Naive thymus-derived CD4-positive, alpha-beta T cell (primary cell): ENCODE data around the gene IMP4. TPM values are rescaled to one million over a fixed set of nuclear protein-coding genes. Genes with fewer than 3 reads are reported as not detected.

Experiments used
- ATAC-seq: fragments of 150-1000 bp; cut with Tn5 transposase; 2 replicates; pipeline ENCODE4 v1.10.0; 2021; ENCODE audit warnings: mild to moderate bottlenecking, moderate library complexity
- CTCF ChIA-PET: fragments of 350-600 bp; sonication (Branson Sonifier 250); formaldehyde crosslinking; loops from one replicate; lab custom pipeline; 2021; ENCODE audit warnings: antibody characterized with exemption; lab: Charles Lee
- POLR2A ChIA-PET: fragments of 350-600 bp; sonication (Branson Sonifier 250); formaldehyde crosslinking; loops from one replicate; lab custom pipeline; 2021; ENCODE audit warnings: antibody characterized with exemption, inconsistent platforms; lab: Charles Lee
- DNase-seq, 9 donors: peaks; one replicate each; pipeline versions ENCODE4 v3.0.0 to v3.0.0-alpha.2; 2020 to 2022; ENCODE audit warnings: mixed read lengths in 1 of 9
- H3K27ac ChIP-seq: one replicate; pipeline ENCODE4 v1.7.0; 2013; ENCODE audit warnings: mild to moderate bottlenecking, low read depth, low read length, moderate library complexity
- H3K27me3 ChIP-seq, 2 donors: one replicate each; pipeline ENCODE4 v1.7.0; 2013; ENCODE audit warnings: low read length in 2 of 2, mild to moderate bottlenecking in 2 of 2, moderate library complexity in 2 of 2; ENCODE audit not compliant: control insufficient read depth in 2 of 2, insufficient read depth in 2 of 2
- H3K36me3 ChIP-seq, 3 experiments: 1 replicate in 2 of 3; 2 replicates in 1 of 3; pipeline ENCODE4 v1.7.0; 2013; ENCODE audit warnings: low read length in 3 of 3, mild to moderate bottlenecking in 3 of 3, moderate library complexity in 1 of 3; ENCODE audit not compliant: insufficient read depth in 3 of 3, control insufficient read depth in 2 of 3
- H3K4me1 ChIP-seq, 2 donors: one replicate each; pipeline ENCODE4 v1.7.0; 2013; ENCODE audit warnings: low read length in 2 of 2, mild to moderate bottlenecking in 2 of 2, moderate library complexity in 1 of 2; ENCODE audit not compliant: control insufficient read depth in 2 of 2, insufficient read depth in 2 of 2
- H3K4me3 ChIP-seq: 2 replicates; pipeline ENCODE4 v1.7.0; 2013; ENCODE audit warnings: mild to moderate bottlenecking, low read length
- H3K9me3 ChIP-seq, 3 experiments: 1 replicate in 2 of 3; 2 replicates in 1 of 3; pipeline ENCODE4 v1.7.0; 2013; ENCODE audit warnings: low read length in 3 of 3; ENCODE audit not compliant: control insufficient read depth in 2 of 3
- H3K27ac Mint-ChIP-seq, 9 donors: one replicate each; pipeline ENCODE4 v1.8.0; 2020 to 2022; ENCODE audit warnings: mixed read lengths in 9 of 9, mild to moderate bottlenecking in 8 of 9, moderate library complexity in 5 of 9, inconsistent platforms in 2 of 9
- H3K27me3 Mint-ChIP-seq, 5 donors: one replicate each; pipeline ENCODE4 v1.8.0; 2021 to 2022; ENCODE audit warnings: mixed read lengths in 5 of 5, mild to moderate bottlenecking in 1 of 5
- H3K36me3 Mint-ChIP-seq, 5 donors: one replicate each; pipeline ENCODE4 v1.8.0; 2020 to 2022; ENCODE audit warnings: mixed read lengths in 5 of 5, mild to moderate bottlenecking in 3 of 5, inconsistent platforms in 1 of 5
- H3K4me1 Mint-ChIP-seq, 7 donors: one replicate each; pipeline ENCODE4 v1.8.0; 2020 to 2022; ENCODE audit warnings: mixed read lengths in 7 of 7, mild to moderate bottlenecking in 3 of 7, inconsistent platforms in 1 of 7
- H3K4me3 Mint-ChIP-seq, 10 donors: one replicate each; pipeline ENCODE4 v1.8.0; 2020 to 2022; ENCODE audit warnings: mild to moderate bottlenecking in 10 of 10, mixed read lengths in 10 of 10, moderate library complexity in 6 of 10, inconsistent platforms in 2 of 10
- H3K9me3 Mint-ChIP-seq, 11 donors: one replicate each; pipeline ENCODE4 v1.8.0; 2020 to 2022; ENCODE audit warnings: mixed read lengths in 11 of 11, mild to moderate bottlenecking in 4 of 11, inconsistent platforms in 1 of 11, moderate library complexity in 1 of 11
- intact Hi-C, 2 donors: fragments of 100-400 bp; cut with micrococcal nuclease; formaldehyde crosslinking; loops; one replicate each; pipeline ENCODE4 v1.15.1; 2023
- polyA plus RNA-seq, 2 donors: library from polyadenylated mRNA; unstranded; fragments of 300-500 nt; fragmentation: Illumina TruSeq; gene quantifications; one replicate each; pipeline ENCODE4 v1.2.3, GENCODE V29; 2021
- total RNA-seq, 6 experiments: library from RNA in 5 of 6; stranded (reverse) in 5 of 6; gene quantifications; 1 replicate in 5 of 6; 2 replicates in 1 of 6; pipeline ENCODE4 v1.2.3 and lab custom pipeline; 2021 to 2026

Gene IMP4
- total and polyA plus RNA-seq, 7 experiments from 2014 or later: 69.9 to 88.5 (median 79.3) TPM

DNA sequence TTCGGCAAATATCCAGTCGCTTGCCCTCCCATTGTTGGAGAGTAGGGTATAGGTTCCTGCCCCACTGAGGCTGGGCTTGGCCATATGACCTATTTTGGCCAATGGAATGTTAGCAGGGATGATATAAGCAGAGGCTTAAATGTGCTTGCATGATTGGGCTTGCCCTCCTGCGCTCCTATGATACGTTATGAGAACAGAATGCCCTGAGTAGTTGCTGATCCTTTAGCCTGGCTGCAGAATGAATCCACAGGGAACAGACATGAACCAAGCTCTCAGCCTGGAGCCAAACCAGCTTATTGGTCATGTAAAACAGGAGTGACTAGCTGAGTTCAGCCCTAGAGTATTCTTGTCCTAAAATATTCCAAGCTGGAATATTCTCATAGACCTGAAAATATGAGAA, 34.8 kb upstream of the IMP4 start:
- H3K4me1 ChIP-seq: no peaks in the 10 kb centered on the region
- CTCF ChIA-PET: no interaction called here
- no peak overlapping the region for H3K4me3 Mint-ChIP-seq
- H3K36me3 ChIP-seq: no peaks in the 10 kb centered on the region
- no peak overlapping the region for H3K4me3 ChIP-seq
- H3K4me1 Mint-ChIP-seq: no peaks in the 10 kb centered on the region
- peaks cover 0 to 7% (median 3%) of the 10 kb centered on the region in 5 donors for H3K27me3 Mint-ChIP-seq
- no peak for ATAC-seq
- no peaks in the 10 kb centered on the region for H3K9me3 Mint-ChIP-seq
- H3K36me3 Mint-ChIP-seq: no peaks in the 10 kb centered on the region
- H3K27ac Mint-ChIP-seq: no peak overlapping the region
- no peak overlapping the region for H3K27ac ChIP-seq
- DNase-seq: no peak
- H3K9me3 ChIP-seq: no peaks in the 10 kb centered on the region
- H3K27me3 ChIP-seq: no peaks in the 10 kb centered on the region
- POLR2A ChIA-PET: no interaction called here
- intact Hi-C loops: no loop called here

DNA sequence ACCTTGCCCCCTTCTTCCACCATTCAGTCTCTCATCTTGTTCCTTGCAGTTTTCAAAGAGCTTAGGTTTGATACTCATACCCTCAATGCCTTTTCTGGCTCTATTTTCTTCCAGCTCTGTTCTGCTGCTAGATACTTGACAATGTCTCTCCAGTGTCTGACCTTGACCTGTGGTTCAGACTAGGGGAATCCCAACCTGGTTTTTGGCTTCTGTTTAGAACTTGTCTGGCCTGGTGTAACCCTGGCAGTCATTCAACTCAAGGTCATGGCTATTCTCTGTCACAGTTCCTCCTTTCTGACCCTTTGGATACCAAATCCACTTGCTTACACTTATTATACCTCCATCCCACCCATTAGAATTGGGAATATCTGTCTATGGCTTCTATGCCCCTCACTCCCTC, 31.8 kb upstream of the IMP4 start:
- Mint-ChIP-seq H3K4me1 (no peaks in the 10 kb centered on the region), H3K36me3 (no peaks in the 10 kb centered on the region), H3K9me3 (no peaks in the 10 kb centered on the region), H3K27ac (no peak overlapping the region), H3K27me3 (peaks cover 0 to 7% (median 0%) of the 10 kb centered on the region in 5 donors), H3K4me3 (no peak overlapping the region)
- no peaks in the 10 kb centered on the region for H3K36me3 ChIP-seq
- no peaks in the 10 kb centered on the region for H3K4me1 ChIP-seq
- H3K27ac ChIP-seq: no peak overlapping the region
- ATAC-seq: no peak
- ChIA-PET CTCF (interaction anchor here (0.7 kb wide), 1 partner anchor 62 kb away, joined by 3 read pairs; no protein-coding TSS in a partner anchor), POLR2A (no interaction called here)
- H3K9me3 ChIP-seq: no peaks in the 10 kb centered on the region
- H3K4me3 ChIP-seq: no peak overlapping the region
- DNase-seq: no peak
- no peaks in the 10 kb centered on the region for H3K27me3 ChIP-seq
- intact Hi-C loops: no loop called here

DNA sequence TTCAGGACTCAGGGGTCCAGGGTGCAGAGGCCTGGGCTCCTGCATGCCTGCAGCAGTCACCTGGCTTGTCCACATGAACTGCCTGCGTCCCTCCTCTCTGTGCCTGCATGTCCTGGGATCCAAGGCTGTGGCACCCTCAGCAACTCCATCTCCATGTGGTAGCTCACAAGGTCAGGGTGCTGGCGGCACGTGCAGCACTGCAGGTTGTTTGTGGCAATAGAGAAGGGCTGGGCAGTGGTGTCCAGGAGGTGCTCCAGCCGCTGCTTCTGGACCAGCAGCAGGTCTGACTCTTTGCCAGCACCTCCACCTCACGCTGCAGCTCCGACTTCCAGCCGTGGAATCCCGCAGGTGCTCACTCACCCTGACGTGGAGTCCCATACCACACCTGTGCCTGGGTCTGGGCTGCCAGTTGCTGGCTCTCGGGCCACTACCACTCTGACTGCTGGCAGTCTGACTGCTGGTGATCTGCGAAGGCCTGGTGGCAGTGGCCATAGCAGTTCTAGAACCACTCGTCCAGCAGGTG, 28.8 kb upstream of the IMP4 start:
- no peaks in the 10 kb centered on the region for H3K36me3 ChIP-seq
- no peaks in the 10 kb centered on the region for H3K27me3 ChIP-seq
- intact Hi-C loops: no loop called here
- ChIA-PET POLR2A (no interaction called here), CTCF (no interaction called here)
- no peaks in the 10 kb centered on the region for H3K4me1 ChIP-seq
- no peaks in the 10 kb centered on the region for H3K4me1 Mint-ChIP-seq
- H3K9me3 ChIP-seq: no peaks in the 10 kb centered on the region
- no peak overlapping the region for H3K4me3 ChIP-seq
- H3K27me3 Mint-ChIP-seq: peaks cover 0 to 9% (median 0%) of the 10 kb centered on the region in 5 donors
- peaks cover 0 to 1% (median 0%) of the 10 kb centered on the region in 11 donors for H3K9me3 Mint-ChIP-seq
- H3K27ac ChIP-seq: no peak overlapping the region
- H3K4me3 Mint-ChIP-seq: no peak overlapping the region
- H3K36me3 Mint-ChIP-seq: no peaks in the 10 kb centered on the region
- ATAC-seq: no peak
- DNase-seq: no peak
- no peak overlapping the region for H3K27ac Mint-ChIP-seq

DNA sequence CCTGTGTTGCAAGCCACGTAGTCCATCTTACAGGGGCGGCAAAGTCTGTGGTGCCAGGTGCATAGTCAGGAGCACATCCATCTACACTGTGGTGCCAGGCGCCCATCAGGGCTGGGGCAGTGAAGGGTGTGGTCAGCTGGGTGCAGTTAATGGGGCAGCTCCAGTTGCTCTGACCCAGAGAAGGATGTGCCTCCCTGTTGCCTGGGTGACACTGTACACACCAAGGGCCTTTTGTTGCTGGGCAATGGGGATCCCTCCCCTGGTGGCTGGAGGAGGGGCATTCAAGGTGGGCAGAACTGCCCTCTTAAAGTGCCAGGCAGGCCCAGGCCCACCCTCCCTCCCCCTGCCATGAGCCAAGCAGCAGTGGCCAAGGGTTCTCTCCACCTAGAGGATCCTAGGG, 28.3 kb upstream of the IMP4 start:
- H3K4me1 Mint-ChIP-seq: no peaks in the 10 kb centered on the region
- Histone ChIP-seq H3K9me3 (no peaks in the 10 kb centered on the region), H3K27me3 (no peaks in the 10 kb centered on the region), H3K4me1 (no peaks in the 10 kb centered on the region), H3K27ac (no peak overlapping the region), H3K36me3 (no peaks in the 10 kb centered on the region), H3K4me3 (no peak overlapping the region)
- ChIA-PET POLR2A (no interaction called here), CTCF (no interaction called here)
- peaks cover 0 to 2% (median 0%) of the 10 kb centered on the region in 11 donors for H3K9me3 Mint-ChIP-seq
- H3K27me3 Mint-ChIP-seq: peaks cover 0 to 10% (median 0%) of the 10 kb centered on the region in 5 donors
- intact Hi-C loops: no loop called here
- DNase-seq (no peak), ATAC-seq (no peak)
- H3K27ac Mint-ChIP-seq: no peak overlapping the region
- H3K36me3 Mint-ChIP-seq: no peaks in the 10 kb centered on the region
- H3K4me3 Mint-ChIP-seq: no peak overlapping the region

DNA sequence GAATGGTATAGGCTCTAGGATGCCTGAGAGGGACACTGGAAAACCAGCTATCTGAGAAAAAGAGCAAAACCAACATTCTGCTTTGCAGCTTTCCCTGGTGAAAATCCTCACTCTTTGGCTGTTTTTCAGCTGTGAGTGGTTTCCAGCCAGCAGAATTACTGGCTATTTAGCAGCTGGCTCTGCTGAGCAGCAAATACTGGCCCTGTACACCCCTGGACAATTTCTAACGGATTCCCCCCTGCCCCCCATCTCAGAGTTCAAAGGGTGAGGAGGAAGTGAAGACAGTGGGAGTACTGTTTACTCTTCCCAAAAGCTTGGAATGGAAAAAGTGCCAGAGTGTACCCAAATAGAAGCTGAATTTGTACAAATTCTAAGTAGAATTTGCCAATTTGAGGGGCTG, 26.1 kb upstream of the IMP4 start:
- no peak for ATAC-seq
- no peak overlapping the region for H3K4me3 Mint-ChIP-seq

DNA sequence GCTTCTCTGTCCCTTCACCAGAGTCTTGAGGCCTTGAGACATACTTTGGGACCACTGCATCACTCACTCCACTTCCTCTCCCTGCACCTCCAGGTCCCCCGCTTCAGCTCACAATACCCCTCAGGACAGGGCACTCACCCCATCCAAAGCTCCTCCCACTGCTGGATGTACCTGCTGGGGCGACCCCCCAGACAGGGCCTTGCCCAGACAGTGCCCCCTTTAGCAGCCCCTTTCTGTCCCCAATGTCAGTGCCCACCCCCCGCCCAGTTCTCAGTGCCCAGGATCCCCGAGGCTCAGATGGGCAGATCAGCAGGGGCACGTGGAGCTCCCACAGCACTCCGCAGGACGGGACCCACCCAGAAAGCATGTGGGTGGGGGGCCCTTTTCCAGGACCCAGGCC, 23.8 kb upstream of the IMP4 start:
- no peak for ATAC-seq
- no peak for DNase-seq
- POLR2A ChIA-PET: no interaction called here
- Mint-ChIP-seq H3K27me3 (peaks cover 5 to 22% (median 18%) of the 10 kb centered on the region in 5 donors), H3K4me1 (no peaks in the 10 kb centered on the region), H3K36me3 (no peaks in the 10 kb centered on the region), H3K4me3 (no peak overlapping the region), H3K9me3 (peaks cover 0 to 2% (median 0%) of the 10 kb centered on the region in 11 donors), H3K27ac (no peak overlapping the region)
- CTCF ChIA-PET: no interaction called here
- no peaks in the 10 kb centered on the region for H3K27me3 ChIP-seq
- H3K9me3 ChIP-seq: no peaks in the 10 kb centered on the region
- intact Hi-C loops: no loop called here
- no peaks in the 10 kb centered on the region for H3K36me3 ChIP-seq
- H3K27ac ChIP-seq: no peak overlapping the region
- H3K4me3 ChIP-seq: no peak overlapping the region
- no peaks in the 10 kb centered on the region for H3K4me1 ChIP-seq

More for the DNA sequence above, 26.1 kb upstream of the IMP4 start:
- H3K4me1 Mint-ChIP-seq: no peaks in the 10 kb centered on the region
- Histone ChIP-seq H3K4me3 (no peak overlapping the region), H3K4me1 (no peaks in the 10 kb centered on the region), H3K27me3 (no peaks in the 10 kb centered on the region), H3K9me3 (no peaks in the 10 kb centered on the region), H3K36me3 (no peaks in the 10 kb centered on the region), H3K27ac (no peak overlapping the region)
- no peak for DNase-seq
- intact Hi-C loops: no loop called here
- H3K9me3 Mint-ChIP-seq: peaks cover 0 to 2% (median 0%) of the 10 kb centered on the region in 11 donors
- H3K27ac Mint-ChIP-seq: no peak overlapping the region
- ChIA-PET POLR2A (no interaction called here), CTCF (no interaction called here)
- peaks cover 4 to 13% (median 6%) of the 10 kb centered on the region in 5 donors for H3K27me3 Mint-ChIP-seq
- no peaks in the 10 kb centered on the region for H3K36me3 Mint-ChIP-seq

DNA sequence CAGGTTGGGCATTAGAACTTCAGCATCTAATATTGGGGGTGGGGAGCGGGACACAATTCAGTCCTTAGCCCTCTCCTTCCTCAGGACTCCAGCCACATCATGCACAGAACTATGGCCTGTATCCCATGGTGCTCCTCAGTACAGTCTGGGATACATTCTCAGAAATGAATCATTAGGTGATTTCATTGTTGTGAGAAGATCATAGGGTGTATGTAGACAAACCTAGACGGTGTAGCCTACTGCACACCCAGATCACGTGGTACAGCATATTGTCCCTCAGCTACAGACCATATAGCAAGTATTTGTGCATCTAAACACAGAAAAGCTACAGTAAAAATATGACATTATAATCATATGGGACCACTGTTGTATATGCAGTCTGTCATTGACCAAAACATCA, 23.2 kb upstream of the IMP4 start:
- ChIA-PET CTCF (no interaction called here), POLR2A (no interaction called here)
- no peaks in the 10 kb centered on the region for H3K36me3 Mint-ChIP-seq
- intact Hi-C loops: no loop called here
- H3K4me1 Mint-ChIP-seq: no peaks in the 10 kb centered on the region
- no peak overlapping the region for H3K27ac Mint-ChIP-seq
- peaks cover 9 to 28% (median 25%) of the 10 kb centered on the region in 5 donors for H3K27me3 Mint-ChIP-seq
- H3K36me3 ChIP-seq: no peaks in the 10 kb centered on the region
- no peaks in the 10 kb centered on the region for H3K4me1 ChIP-seq
- no peaks in the 10 kb centered on the region for H3K27me3 ChIP-seq
- H3K27ac ChIP-seq: no peak overlapping the region
- no peak overlapping the region for H3K4me3 ChIP-seq
- DNase-seq (no peak), ATAC-seq (no peak)
- no peaks in the 10 kb centered on the region for H3K9me3 ChIP-seq
- H3K4me3 Mint-ChIP-seq: no peak overlapping the region
- H3K9me3 Mint-ChIP-seq: peaks cover 0 to 2% (median 0%) of the 10 kb centered on the region in 11 donors
